ENCODE data around the gene SYNGR3. TPM values are rescaled to one million over a fixed set of nuclear protein-coding genes. Genes with fewer than 3 reads are reported as not detected.

The SYNGR3 gene
- total and polyA plus RNA-seq, 2 of the 13 experiments (the other 11 are each of a cell fraction or from before 2014, with no cell fraction given), result 0.97 to 5.7 TPM

GRCh38 chr16:2027024-2028010, 37.5 kb downstream of the SYNGR3 start (continued):
- 0 out of 2 replicates have a peak, but pooled peaks have one; percentile 47 for TF ChIP-seq ZKSCAN8 (CRISPR knock-in tag; IDR thresholded peaks at IDR 0.05; ENCODE audit: borderline replicate concordance)
- peak; percentile 49 for TF ChIP-seq GATAD2A (CRISPR knock-in tag; IDR thresholded peaks at IDR 0.05)
- no peak for TF ChIP-seq SIX4 (CRISPR knock-in tag; IDR thresholded peaks at IDR 0.05)

GRCh38 chr16:2028146-2028545, 38.4 kb downstream of the SYNGR3 start:
- POLR2A ChIA-PET, result interaction anchor here (0.8 to 6.2 kb wide), 5 partner anchors 7 to 125 kb away, joined by 4 to 62 read pairs (median 7); partner anchors contain the start of genes NTHL1 and TSC2
- Histone ChIP-seq H3K27ac (ENCODE audit: extremely low read length, insufficient read depth, low read length) (no peak overlapping the region), H4K20me1 (ENCODE audit: insufficient read depth, low read length) (0 out of 2 replicates have a peak, but pooled peaks cover 7% of the 10 kb centered on the region), H3K4me1 (ENCODE audit: insufficient read depth, low read length) (peaks cover 73% of the 10 kb centered on the region), H3K27me3 (ENCODE audit: control insufficient read depth in 1 of 2, insufficient read depth in 2 of 2, low read length in 2 of 2) (peaks cover 1 to 9% of the 10 kb centered on the region in 2 experiments; a peak in 2 of 5 replicates), H3K79me2 (ENCODE audit: insufficient read depth, low read length) (peaks cover 3% of the 10 kb centered on the region), H3K9me3 (ENCODE audit: low read length) (no peaks in the 10 kb centered on the region), H3K4me2 (ENCODE audit: low read depth, low read length) (peak overlapping the region; percentile 89), H2AFZ (ENCODE audit: low read length) (no peak overlapping the region), H3K9ac (ENCODE audit: insufficient read depth, low read depth, low read length) (peak overlapping the region; percentile 54), H3K36me3 (replicated peaks in 1 of 2; ENCODE audit: control insufficient read depth in 1 of 2, insufficient read depth in 2 of 2, low read length in 2 of 2) (no peaks in the 10 kb centered on the region; a peak in 1 of 5 replicates), H3K4me3 (replicated peaks in 1 of 3; ENCODE audit: insufficient read depth in 1 of 3, low read depth in 2 of 3, low read length in 3 of 3) (peak overlapping the region; percentile 59 to 79 (median 77); a peak in 5 of 6 replicates)
- no TSS peak for BruUV-seq (replicated peaks)
- ATAC-seq (no peak), DNase-seq (ENCODE audit: low spot score) (no peak), FAIRE-seq (no peak)
- CTCF ChIA-PET (ENCODE audit: low intra/inter-chr PET ratio, low total read pairs), result no interaction called here
- no CpG with 5 or more reads among the region's 3 CpGs for WGBS (ENCODE audit: low lambda C conversion rate)
- TF ChIP-seq ZNF883 (CRISPR knock-in tag; IDR thresholded peaks at IDR 0.05; ENCODE audit: not compliant biosample characterization), result peak; percentile 28
- TF ChIP-seq ZNF572 (CRISPR knock-in tag; IDR thresholded peaks at IDR 0.05), result no peak
- TF ChIP-seq ZMYM4 (CRISPR knock-in tag; IDR thresholded peaks at IDR 0.05), result 0 out of 2 replicates have a peak, but pooled peaks have one; percentile 8
- 0 out of 2 replicates have a peak, but pooled peaks have one; percentile 2 for TF ChIP-seq ZNF30 (CRISPR knock-in tag; IDR thresholded peaks at IDR 0.05)
- TF ChIP-seq PITX1 (CRISPR knock-in tag; IDR thresholded peaks at IDR 0.05), result 0 out of 2 replicates have a peak, but pooled peaks have one; percentile 24
- TF ChIP-seq ZNF362 (CRISPR knock-in tag; IDR thresholded peaks at IDR 0.05; ENCODE audit: borderline replicate concordance), result no peak
- intact Hi-C loops (cut with micrococcal nuclease; ENCODE audit: unreplicated experiment), result no loop called here
- in situ Hi-C loops (cut with HindIII; ENCODE audit: extremely low pct_ligation_motif_present, low pct_unique_long_range_greater_than_20kb), result no loop called here

All from HepG2 (cell line).